ENCODE measurements around the gene SLC35F3.
"Not testable (repeated sequence)": the region's sequence is repeated elsewhere in the genome, so short reads cannot be mapped to it uniquely, and the experiment has no call there.

SLC35F3 gene

DNA sequence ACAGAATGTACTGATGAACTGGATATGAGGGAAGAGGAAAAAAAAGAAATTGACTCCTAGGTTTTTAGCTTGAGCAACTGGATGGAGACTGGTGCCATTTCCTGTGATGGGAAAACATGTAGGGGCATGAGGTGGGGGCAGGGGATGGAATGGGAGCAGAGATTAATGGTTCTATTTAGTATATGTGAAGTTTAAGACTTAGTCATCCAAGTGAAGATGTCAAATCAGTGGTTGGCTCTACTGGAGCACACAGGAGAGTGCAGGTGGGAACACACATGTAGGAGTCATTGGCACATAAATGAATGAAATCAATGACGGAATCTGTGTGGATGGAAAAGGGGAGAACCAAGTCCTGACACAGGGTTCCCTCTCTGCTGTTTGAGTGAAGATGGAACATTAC, 244.3 kb downstream of the SLC35F3 start:
- no peaks in the 10 kb centered on the region for H3K36me3 ChIP-seq (ENCODE audit: control insufficient read depth, insufficient read depth, low read length)
- H3K27ac ChIP-seq (ENCODE audit: insufficient read depth, low read depth, low read length, poor library complexity, severe bottlenecking) = no peak overlapping the region
- no peaks in the 10 kb centered on the region for H3K27me3 ChIP-seq (ENCODE audit: control insufficient read depth, insufficient read depth, low read length, poor library complexity, severe bottlenecking)
- H3K9me3 ChIP-seq (ENCODE audit: control insufficient read depth, low read length) = no peaks in the 10 kb centered on the region
- 97 to 100% methylated on average over 1 of the region's 1 CpG for WGBS, 2 experiments
- H3K4me1 ChIP-seq (ENCODE audit: control insufficient read depth, insufficient read depth, low read length) = no peaks in the 10 kb centered on the region
- no peak overlapping the region for H3K4me3 ChIP-seq (ENCODE audit: insufficient read depth, low read depth, low read length)

DNA sequence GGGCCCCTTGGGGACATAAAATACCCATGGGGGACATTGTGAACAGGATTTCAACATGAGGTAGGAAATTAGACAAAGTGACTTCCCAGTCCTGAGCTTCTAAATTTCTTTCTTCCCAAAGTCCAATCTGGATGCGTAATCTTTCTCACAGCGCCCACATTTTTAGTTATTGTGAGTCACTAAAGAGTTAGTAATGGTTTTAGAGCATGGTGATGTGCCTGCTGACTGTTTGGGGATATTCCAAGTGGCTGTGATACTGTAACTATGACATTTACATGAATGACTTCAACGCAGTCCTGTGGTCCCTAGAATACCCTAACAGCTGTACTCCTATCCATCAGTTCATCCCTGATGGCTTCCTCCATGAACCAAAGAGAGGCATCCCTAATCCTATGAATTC, 244.7 kb downstream of the SLC35F3 start:
- Histone ChIP-seq H3K36me3 (ENCODE audit: control insufficient read depth, insufficient read depth, low read length) (no peaks in the 10 kb centered on the region), H3K4me1 (ENCODE audit: control insufficient read depth, insufficient read depth, low read length) (no peaks in the 10 kb centered on the region), H3K9me3 (ENCODE audit: control insufficient read depth, low read length) (no peaks in the 10 kb centered on the region), H3K27ac (ENCODE audit: insufficient read depth, low read depth, low read length, poor library complexity, severe bottlenecking) (no peak overlapping the region), H3K4me3 (ENCODE audit: insufficient read depth, low read depth, low read length) (no peak overlapping the region), H3K27me3 (ENCODE audit: control insufficient read depth, insufficient read depth, low read length, poor library complexity, severe bottlenecking) (no peaks in the 10 kb centered on the region)
- 77 to 80% methylated on average over 3 of the region's 3 CpGs for WGBS, 2 experiments

DNA sequence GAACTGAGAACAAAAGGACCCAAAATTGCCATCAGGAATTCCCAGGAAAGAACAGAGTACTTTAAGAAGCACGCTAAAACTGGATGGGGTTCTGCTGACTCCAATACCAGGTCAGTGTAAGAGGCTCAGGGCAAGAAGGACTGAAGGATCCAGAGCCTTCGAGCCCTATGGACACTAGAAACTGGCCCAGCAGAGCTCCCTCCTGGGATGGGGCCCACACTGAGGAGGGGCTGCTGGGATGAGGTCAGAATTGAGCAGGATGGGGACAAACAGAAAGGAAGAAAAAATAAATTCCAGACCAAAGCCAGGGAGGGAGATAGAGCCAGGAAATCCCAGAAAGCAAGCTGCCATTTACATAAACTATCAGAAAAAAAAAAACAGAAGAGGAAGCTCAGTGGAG, 246.4 kb downstream of the SLC35F3 start:
- Histone ChIP-seq H3K27me3 (ENCODE audit: control insufficient read depth, insufficient read depth, low read length, poor library complexity, severe bottlenecking) (no peaks in the 10 kb centered on the region), H3K4me1 (ENCODE audit: control insufficient read depth, insufficient read depth, low read length) (no peaks in the 10 kb centered on the region), H3K27ac (ENCODE audit: insufficient read depth, low read depth, low read length, poor library complexity, severe bottlenecking) (no peak overlapping the region), H3K4me3 (ENCODE audit: insufficient read depth, low read depth, low read length) (no peak overlapping the region), H3K36me3 (ENCODE audit: control insufficient read depth, insufficient read depth, low read length) (no peaks in the 10 kb centered on the region), H3K9me3 (ENCODE audit: control insufficient read depth, low read length) (no peaks in the 10 kb centered on the region)
- WGBS, 2 experiments = 87% methylated on average over 2 of the region's 2 CpGs

DNA sequence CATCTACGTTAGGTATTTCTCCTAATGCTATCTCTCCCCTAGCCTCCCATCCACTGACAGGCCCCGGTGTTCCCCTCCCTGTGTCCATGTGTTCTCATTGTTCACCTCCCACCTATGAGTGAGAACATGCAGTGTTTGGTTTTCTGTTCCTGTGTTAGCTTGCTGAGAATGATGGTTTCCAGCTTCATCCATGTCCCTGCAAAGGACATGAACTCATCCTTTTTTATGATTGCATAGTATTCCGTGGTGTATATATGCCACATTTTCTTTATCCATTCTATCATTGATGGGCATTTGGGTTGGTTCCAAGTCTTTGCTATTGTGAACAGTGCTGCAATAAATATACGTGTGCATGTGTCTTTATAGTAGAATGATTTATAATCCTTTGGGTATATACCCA, 247.9 kb downstream of the SLC35F3 start:
- H3K4me1 ChIP-seq (ENCODE audit: control insufficient read depth, insufficient read depth, low read length); H3K9me3 ChIP-seq (ENCODE audit: control insufficient read depth, low read length); H3K27ac ChIP-seq (ENCODE audit: insufficient read depth, low read depth, low read length, poor library complexity, severe bottlenecking); H3K4me3 ChIP-seq (ENCODE audit: insufficient read depth, low read depth, low read length); H3K27me3 ChIP-seq (ENCODE audit: control insufficient read depth, insufficient read depth, low read length, poor library complexity, severe bottlenecking); H3K36me3 ChIP-seq (ENCODE audit: control insufficient read depth, insufficient read depth, low read length): not testable (repeated sequence)
- 100% methylated on average over 2 to 3 of the region's 4 CpGs for WGBS, 2 experiments

DNA sequence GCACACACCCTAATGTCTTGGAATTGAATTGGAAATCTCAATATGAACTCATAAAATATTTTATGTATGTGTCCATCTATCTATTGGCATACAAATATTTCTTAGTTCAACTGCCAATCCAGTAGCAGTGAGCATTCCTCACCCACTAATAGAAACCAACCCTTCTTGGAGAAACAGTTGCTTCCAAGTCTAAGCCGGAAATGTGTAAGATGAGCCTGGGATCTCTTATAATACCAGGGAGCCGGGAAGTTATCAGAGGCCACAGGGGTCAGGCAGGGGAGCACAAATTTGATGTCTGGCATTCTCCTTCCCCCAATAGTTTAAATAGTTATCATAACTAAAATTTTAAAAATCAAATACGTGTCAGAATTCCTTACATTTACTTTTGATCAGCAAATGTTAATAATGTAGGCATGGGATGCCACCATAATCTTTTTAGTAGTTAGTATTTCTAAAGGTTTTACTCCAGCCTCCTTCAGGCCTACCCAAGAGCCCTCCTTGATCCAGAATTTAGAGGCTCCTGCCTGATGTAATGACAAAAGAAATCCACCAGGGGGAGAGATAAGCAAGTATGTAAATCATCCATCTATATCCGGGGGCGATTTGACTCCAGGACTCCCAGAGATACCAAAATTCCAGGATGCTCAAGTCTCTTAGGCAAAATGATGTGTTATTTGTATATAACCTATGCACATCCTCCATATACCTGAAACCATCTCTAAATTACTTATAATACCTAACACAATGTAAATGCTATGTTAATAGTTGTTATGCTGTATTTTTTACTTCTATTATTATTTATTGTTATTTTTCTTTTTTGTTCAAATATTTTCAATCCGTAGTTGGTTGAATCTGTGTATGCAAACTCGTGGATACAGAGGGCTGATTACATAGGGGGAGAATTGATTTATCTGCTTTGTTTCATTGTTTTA, 250.1 kb downstream of the SLC35F3 start:
- no peaks in the 10 kb centered on the region for H3K4me1 ChIP-seq (ENCODE audit: control insufficient read depth, insufficient read depth, low read length)
- H3K9me3 ChIP-seq (ENCODE audit: control insufficient read depth, low read length) = no peaks in the 10 kb centered on the region
- H3K27ac ChIP-seq (ENCODE audit: insufficient read depth, low read depth, low read length, poor library complexity, severe bottlenecking) = no peak overlapping the region
- 48 to 50% methylated on average over 6 to 7 of the region's 7 CpGs for WGBS, 2 experiments
- H3K4me3 ChIP-seq (ENCODE audit: insufficient read depth, low read depth, low read length) = no peak overlapping the region
- H3K36me3 ChIP-seq (ENCODE audit: control insufficient read depth, insufficient read depth, low read length) = no peaks in the 10 kb centered on the region
- H3K27me3 ChIP-seq (ENCODE audit: control insufficient read depth, insufficient read depth, low read length, poor library complexity, severe bottlenecking) = no peaks in the 10 kb centered on the region

DNA sequence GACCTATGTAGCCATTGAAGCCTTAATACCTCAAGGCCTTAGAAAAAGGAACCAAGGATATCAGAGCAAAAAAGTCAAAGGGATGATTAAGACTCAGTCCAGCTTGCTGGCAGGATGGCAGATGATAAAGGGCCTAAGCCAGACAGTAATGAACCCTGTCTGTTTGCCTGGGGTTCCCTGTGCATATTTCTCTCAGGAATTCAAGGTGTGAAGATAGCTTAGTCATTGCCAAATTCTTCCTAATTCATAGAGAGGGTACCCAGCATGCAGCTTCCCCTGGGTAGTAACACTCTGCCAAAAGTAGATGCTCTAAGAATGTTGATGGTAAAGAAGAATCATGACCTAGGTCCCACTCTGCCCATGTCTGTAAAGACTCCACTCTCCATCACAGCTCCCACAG, 258.2 kb downstream of the SLC35F3 start:
- H3K4me3 ChIP-seq (ENCODE audit: insufficient read depth, low read depth, low read length) = no peak overlapping the region
- no peaks in the 10 kb centered on the region for H3K4me1 ChIP-seq (ENCODE audit: control insufficient read depth, insufficient read depth, low read length)
- H3K27me3 ChIP-seq (ENCODE audit: control insufficient read depth, insufficient read depth, low read length, poor library complexity, severe bottlenecking) = no peaks in the 10 kb centered on the region
- H3K9me3 ChIP-seq (ENCODE audit: control insufficient read depth, low read length) = no peaks in the 10 kb centered on the region
- no peak overlapping the region for H3K27ac ChIP-seq (ENCODE audit: insufficient read depth, low read depth, low read length, poor library complexity, severe bottlenecking)
- H3K36me3 ChIP-seq (ENCODE audit: control insufficient read depth, insufficient read depth, low read length) = no peaks in the 10 kb centered on the region

DNA sequence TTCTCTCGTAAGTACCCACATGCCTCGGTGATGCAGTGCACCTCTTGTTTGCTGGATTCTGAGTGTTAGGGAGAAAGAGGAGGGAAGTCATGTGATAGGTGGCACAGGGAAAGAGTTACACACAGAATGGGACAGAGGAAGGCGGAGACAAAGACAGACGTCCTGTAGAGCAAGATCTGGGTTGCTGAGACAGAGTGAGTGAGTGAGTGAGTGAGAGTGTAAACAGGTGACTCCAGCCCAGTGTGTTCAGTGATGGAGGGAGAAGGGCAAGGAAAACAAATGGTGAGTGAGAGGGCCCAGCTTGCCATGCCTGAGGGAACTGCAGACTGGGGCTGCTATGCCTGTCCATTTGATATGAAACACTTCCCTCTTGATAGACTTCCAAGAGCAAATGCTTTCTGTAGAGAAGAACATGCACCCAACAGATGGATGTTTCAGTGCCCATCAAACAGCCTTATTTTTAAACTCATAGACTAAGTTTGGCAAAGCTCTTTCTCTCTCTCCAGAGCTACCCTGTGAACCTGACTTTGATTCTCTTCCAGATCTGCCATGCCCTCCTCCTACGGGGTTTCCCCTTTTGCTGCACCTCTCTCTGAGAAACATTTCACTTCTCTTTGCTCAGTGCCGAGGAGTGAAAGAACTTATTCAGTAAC, 258.9 kb downstream of the SLC35F3 start:
- H3K9me3 ChIP-seq (ENCODE audit: control insufficient read depth, low read length) = no peaks in the 10 kb centered on the region
- H3K27ac ChIP-seq (ENCODE audit: insufficient read depth, low read depth, low read length, poor library complexity, severe bottlenecking) = no peak overlapping the region
- H3K4me1 ChIP-seq (ENCODE audit: control insufficient read depth, insufficient read depth, low read length) = no peaks in the 10 kb centered on the region
- H3K36me3 ChIP-seq (ENCODE audit: control insufficient read depth, insufficient read depth, low read length) = no peaks in the 10 kb centered on the region
- 68 to 78% methylated on average over 5 to 6 of the region's 6 CpGs for WGBS, 2 experiments
- H3K27me3 ChIP-seq (ENCODE audit: control insufficient read depth, insufficient read depth, low read length, poor library complexity, severe bottlenecking) = no peaks in the 10 kb centered on the region
- no peak overlapping the region for H3K4me3 ChIP-seq (ENCODE audit: insufficient read depth, low read depth, low read length)

DNA sequence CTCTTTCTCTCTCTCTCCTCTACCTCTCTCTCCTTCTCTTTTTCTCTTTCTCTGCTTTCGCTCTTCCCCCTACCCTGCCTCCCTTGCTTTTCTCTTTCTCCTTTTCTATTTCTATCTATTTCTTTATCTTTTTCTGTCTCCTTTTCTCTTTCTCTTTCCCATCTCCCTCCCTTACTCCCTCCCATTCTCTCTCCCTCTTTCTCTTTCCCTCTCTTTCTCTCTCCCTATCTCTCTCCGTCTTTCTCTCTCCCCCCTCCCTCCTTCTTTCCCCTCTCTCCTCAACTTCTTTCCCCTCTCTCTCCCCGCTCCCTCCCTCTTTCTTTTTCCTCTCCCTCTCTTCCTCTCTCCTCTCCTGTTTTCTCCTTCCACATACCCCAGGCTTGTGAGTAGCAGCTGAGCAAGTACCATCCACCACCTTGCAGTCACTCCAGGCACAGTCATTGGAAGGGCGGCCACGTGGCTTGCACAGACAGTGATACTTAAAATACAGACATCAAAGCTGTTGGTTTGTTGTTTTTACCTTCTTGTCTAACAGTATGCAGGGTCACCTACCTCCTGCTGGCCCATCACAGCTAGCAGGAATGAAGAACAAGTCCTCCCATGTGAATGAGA, 259.7 kb downstream of the SLC35F3 start:
- H3K4me3 ChIP-seq (ENCODE audit: insufficient read depth, low read depth, low read length) = no peak overlapping the region
- no peaks in the 10 kb centered on the region for H3K4me1 ChIP-seq (ENCODE audit: control insufficient read depth, insufficient read depth, low read length)
- H3K27ac ChIP-seq (ENCODE audit: insufficient read depth, low read depth, low read length, poor library complexity, severe bottlenecking) = no peak overlapping the region
- H3K36me3 ChIP-seq (ENCODE audit: control insufficient read depth, insufficient read depth, low read length) = no peaks in the 10 kb centered on the region
- 62 to 70% methylated on average over 5 of the region's 5 CpGs for WGBS, 2 experiments
- no peaks in the 10 kb centered on the region for H3K9me3 ChIP-seq (ENCODE audit: control insufficient read depth, low read length)
- H3K27me3 ChIP-seq (ENCODE audit: control insufficient read depth, insufficient read depth, low read length, poor library complexity, severe bottlenecking) = no peaks in the 10 kb centered on the region

DNA sequence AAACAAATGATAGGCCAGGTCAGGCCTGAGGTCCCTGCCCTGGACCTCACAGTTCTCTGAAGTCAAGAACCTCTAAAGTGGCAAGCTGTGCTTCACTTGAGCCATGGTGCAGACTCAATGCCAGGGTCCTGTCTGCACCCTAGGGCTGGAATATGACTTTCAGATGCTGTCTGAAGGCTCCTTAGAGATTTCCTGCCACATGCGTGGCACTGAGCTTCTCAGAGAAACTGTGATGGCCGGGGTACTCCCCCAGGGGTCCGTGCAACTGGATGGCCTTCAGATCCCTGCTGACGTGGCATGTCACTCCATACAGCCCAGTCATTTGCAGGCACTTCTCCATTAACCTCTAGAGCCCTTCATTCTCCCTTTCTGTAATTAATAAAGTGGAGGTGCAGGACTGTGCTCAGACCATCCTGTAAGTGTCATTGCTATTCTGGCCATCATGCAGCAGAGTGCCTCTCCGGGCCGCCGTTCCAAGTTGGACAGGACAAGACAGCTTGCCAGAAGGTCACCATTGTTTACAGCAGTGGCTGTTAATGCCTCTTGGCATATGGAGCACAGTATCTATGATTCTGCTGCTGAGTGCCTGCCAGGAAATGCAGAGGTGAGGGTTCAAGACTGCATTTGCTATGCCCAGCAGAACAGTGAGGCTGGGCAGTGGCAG, 263.7 kb downstream of the SLC35F3 start:
- 93 to 94% methylated on average over 7 of the region's 7 CpGs for WGBS, 2 experiments
- H3K27me3 ChIP-seq (ENCODE audit: control insufficient read depth, insufficient read depth, low read length, poor library complexity, severe bottlenecking) = no peaks in the 10 kb centered on the region
- no peak overlapping the region for H3K4me3 ChIP-seq (ENCODE audit: insufficient read depth, low read depth, low read length)
- no peak overlapping the region for H3K27ac ChIP-seq (ENCODE audit: insufficient read depth, low read depth, low read length, poor library complexity, severe bottlenecking)
- no peaks in the 10 kb centered on the region for H3K36me3 ChIP-seq (ENCODE audit: control insufficient read depth, insufficient read depth, low read length)
- H3K9me3 ChIP-seq (ENCODE audit: control insufficient read depth, low read length) = no peaks in the 10 kb centered on the region
- H3K4me1 ChIP-seq (ENCODE audit: control insufficient read depth, insufficient read depth, low read length) = no peaks in the 10 kb centered on the region

Measured in ectodermal cell (in vitro differentiated cells).